Brain pericyte (primary cell): ENCODE results near the gene INTS15.
"Not testable (repeated sequence)": the region's sequence is repeated elsewhere in the genome, so short reads cannot be mapped to it uniquely, and the experiment has no call there.

Experiments
- DNase-seq: peaks from one replicate; pipeline ENCODE4 v3.0.0-alpha.2; 2012; ENCODE audit warnings: low read depth, low spot score

INTS15 gene

DNA sequence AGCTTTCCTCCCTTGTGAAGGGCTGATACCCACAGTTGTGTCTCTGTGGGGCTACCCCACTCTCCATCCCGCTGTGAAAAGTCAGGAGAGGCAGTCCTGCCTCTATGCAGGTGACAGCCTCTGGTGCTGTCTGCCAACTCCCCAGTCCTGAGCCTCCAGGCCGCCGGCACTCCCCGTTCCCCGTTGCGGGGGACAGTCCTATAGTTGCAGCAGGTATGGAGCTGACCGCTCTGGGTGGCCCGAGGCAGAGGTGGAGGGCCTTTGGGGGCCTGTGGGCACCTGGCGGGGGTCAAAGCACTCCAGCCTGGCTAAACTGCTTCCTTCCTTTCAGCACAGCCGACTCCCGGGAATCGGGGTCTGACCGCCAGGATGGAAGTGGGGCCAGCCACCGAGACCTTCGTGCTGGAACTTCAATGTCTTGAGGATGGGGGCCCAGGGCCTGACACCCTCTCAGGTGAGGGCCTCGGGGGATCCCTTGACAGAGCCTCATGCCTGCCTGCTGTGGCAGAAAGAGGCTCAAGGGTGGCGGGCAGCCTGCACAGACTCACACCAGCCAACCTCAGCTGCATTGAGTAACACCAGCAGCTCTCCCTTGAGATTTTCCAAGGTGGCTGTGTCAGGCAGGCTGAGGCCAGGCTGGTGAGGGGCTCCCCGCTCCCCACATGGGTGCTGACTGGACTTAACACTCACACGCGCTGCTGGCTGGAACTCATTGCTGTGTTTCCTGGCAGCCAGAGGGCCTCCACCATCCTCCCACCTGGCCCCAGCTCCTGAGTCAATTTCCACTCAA, 27.2 kb downstream of the INTS15 start:
- no peak for DNase-seq

DNA sequence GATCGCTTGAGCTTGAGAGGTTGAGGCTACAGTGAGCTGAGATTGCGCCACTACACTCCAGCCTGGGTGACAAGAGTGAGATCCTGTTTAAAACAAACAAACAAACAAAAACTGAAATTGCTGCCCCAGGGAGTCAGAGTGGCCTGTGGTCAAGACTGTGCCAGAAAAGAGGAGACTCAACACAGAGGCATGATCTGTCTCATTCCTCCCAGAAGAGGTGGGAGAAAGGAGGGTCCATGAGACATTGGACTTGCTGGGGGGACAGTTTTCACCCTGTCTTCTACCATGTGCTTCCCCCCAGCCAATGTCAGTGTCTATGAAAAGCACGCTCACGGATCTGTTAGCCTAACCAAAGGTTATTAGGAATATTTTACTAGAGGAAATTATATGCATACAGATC, 28.8 kb downstream of the INTS15 start:
- DNase-seq, result no peak

DNA sequence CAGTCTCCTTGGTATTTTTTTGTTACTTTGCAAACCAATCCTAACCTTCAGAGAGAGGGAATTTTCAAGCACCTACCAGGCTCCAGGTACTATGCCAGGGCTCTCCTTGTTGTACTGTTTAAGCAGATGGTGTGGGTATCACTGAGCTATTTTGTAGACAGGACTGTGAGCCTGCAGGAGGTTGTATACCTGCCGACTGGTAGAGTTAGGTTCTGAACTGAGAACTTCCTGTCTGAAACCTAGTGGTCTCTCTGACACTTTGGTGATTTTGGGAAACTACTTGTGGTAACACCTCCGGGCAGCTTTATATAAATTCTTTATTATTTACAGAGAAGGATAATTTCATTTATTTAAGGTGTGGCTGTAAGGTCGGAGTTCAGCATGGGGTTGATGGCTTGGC, 30.1 kb downstream of the INTS15 start:
- DNase-seq, result no peak

DNA sequence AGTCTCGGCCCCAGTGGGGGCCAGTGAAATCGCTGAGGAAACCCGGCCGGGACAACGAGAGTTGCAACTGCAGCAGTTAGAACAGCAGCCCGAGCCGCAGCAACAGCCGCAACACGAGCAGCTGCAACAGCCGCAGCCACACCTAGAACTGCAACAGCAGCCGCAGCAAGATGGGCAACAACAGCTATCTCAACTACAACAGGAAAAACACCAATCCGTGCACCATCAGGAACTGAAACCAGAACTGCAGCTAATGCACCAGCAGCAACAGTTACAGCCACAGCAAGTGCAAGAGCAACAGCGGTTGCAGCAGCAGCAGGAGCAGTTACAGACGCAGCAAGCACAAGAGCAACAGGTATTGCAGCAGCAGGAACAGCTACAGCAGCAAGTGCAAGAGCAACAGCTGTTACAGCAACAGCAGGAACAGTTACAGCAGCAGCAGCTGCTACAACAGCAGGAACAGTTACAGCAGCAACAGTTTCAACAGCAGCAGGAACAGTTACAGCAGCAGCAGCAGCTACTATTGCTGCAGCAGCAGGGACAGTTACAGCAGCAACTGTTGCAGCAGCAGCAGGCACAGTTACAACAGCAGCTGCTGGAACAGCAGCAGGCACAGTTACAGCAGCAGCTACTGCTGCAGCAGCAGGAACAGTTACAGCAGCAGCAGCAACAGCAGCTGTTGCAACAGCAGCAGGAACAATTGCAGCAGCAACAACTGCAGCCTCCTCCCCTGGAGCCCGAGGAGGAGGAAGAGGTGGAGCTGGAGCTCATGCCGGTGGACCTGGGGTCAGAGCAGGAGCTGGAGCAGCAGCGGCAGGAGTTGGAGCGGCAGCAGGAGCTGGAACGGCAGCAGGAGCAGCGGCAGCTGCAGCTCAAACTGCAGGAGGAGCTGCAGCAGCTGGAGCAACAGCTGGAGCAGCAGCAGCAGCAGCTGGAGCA, 31.6 kb downstream of the INTS15 start:
- DNase-seq, result no peak

DNA sequence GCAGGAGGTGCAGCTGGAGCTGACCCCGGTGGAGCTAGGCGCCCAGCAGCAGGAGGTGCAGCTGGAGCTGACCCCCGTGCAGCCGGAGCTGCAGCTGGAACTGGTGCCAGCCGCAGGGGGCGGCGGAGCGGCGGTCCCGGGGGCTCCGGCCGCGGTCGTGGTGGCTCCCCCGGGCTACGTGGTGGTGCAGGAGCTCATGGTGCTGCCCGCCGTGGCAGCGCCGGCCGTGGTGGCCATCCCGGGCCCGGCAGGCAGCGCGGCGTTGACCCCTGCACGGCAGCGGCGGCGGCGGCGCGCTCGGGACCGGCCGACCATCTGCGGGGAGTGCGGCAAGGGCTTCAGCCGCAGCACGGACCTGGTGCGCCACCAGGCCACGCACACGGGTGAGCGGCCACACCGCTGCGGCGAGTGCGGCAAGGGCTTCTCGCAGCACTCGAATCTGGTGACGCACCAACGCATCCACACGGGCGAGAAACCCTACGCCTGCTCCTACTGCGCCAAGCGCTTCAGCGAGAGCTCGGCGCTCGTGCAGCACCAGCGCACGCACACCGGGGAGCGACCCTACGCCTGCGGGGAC, 32.4 kb downstream of the INTS15 start:
- no peak for DNase-seq

DNA sequence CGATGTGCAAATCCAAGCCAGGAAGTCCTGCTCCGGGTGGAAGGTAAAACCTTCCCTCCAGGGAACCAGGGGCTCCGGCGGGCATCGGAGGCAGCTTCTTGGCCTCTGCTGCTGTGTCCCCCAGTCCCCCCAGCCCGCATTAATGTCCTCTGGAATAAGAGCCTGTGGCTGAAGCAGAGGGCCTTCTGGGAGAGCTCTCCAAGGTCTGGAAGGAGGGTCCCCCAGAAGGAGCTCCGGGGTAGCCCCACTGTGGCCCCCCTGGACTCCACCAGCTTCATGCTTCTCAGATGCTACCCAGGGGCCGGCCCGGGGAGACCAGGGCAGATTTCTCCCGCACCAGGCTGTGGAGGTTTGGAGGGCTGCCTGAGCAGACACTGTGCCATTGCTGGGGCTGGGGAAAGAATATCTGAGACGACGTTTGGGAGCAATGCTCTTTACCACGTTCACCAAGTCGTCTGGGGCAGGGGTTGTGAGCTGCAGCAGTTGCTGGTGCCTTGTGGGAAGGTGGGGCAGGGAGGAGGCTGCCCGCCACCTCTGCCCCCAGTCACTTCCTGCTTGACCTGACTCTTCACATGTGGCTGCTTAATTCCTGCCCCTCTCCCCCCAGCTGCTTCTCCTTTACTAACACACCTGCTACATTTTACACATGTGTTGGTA, 33.9 kb downstream of the INTS15 start:
- DNase-seq, result no peak

DNA sequence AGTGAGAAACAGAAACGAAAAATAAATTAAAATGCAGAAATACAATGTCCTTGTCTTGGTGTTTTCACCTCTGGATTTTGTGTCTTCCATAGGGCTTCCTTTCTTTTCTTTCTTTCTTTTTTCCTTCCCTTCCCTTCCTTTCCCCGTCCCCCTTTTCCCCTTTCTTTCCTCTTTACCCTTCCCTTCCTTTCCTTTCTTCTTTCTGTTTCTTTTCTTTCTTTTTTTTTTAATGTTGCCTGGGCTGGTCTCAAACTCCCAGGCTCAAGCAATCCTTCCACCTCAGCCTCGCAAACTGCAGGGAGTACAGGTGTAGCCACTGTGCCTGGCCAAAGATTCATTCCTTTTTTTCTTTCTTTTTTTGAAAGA, 34.4 kb downstream of the INTS15 start:
- no peak for DNase-seq

DNA sequence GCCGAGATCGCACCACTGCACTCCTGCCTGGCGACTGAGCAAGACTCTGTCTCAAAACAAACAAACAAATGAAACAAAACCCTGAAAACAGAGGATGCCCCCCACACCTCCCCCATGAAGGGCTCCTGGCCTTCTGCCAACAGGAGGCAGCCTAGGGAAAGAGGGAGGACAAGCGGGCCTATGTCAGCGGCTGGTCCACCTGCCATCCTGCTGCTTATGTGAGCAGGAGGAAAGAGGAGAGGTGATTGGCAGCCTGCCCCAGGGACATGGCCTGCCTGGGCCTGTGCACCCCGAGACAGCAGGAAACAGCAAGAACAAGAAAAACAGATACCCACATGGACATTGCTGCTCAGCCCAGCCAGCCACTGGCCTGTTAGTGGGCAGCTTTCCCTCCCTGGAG, 38.2 kb downstream of the INTS15 start:
- no peak for DNase-seq

DNA sequence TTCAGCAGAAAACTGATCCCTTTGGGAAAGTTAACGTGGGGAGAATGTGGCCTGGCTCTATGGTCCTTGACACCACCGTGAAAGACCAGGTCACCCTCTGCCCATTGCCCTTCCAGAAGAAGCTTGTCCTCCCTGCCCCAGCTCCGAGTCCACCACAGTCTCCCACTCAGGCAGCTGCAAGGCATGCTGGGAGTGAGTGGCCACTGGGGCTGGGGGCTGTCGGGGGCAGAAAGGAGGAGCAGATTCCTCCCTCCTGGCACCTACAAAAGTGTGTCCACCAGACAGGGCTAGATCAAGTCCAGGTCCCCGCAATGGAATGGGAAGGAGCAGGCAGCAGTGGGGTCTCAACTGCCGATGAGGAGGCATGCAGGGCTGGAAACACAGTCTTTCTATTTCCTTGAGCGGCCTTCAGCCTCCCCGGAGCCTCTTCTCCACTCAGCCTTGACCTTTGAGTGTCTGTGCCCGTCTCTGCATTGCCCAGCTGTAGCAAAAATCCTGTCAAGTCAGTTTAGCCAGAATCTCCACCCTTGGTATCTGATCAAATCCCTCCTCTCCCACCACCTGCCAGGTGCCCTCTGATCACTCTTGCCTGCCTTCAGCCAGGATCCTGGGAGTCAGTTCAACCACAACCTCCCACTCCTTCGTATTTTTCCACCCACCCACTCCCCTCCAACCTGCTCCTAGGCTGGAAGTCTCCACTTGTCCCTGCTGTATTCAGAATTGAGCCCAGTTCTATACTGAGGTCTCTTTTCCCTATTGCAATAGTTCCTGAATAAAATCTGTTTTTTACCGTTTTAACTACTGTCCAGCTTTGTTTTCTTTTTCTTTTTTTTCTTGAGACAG, 40.4 kb downstream of the INTS15 start:
- no peak for DNase-seq

DNA sequence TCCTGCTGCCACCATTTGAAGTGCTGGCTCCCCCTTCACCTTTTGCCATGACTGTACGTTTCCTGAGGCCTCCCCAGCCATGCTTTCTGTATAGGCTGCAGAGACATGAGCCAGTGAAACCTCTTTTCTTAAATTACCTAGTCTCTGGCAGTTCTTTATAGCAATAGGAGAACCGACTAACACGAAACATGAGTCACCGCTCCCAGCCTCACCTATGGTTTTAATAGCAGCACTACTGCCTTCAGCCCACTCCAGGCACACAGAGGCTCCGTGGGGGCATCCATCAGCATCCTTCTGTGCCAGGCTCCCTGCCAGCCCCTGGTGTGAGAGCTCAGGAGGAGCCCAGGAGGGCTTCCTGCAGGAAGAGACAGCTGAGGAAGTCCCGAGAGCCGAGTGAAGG, 41.8 kb downstream of the INTS15 start:
- DNase-seq, result no peak

DNA sequence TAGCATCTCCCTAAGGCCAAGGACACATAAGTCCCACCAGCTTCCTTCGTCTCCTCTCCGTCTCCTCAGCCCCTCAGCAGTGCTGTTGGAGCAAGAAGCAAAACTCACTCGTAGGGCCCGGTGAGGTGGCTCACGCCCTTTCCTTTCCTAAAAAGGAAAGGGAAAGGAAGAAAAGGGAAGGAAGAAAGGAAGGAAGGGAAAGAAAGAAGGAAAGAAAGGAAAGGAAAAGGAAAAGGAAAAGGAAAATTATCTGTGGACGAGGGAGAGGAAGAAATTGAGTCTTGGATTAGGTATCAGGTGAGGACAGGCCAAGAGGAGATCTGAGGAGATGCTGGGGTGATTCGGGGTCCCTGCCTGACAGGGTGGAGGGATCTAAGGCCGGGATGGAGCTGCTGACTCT, 44.2 kb downstream of the INTS15 start:
- no peak for DNase-seq

DNA sequence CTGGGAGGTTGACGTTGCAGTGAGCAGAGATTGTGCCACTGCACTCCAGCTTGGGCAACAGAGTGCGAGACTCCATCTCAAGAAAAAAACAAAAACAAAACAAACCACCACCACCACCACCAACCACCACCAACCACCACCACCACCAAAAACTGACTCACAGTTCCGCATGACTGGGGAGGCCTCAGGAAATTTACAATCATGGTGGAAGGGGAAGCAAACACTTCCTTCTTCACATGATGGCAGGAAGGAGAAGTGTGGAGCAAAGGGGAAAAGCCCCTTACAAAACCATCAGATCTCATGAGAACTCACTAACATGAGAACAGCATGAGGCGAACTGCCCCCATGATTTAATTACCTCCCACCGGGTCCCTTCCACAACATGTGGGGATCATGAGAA, 45.1 kb downstream of the INTS15 start:
- DNase-seq, result not testable (repeated sequence)

DNA sequence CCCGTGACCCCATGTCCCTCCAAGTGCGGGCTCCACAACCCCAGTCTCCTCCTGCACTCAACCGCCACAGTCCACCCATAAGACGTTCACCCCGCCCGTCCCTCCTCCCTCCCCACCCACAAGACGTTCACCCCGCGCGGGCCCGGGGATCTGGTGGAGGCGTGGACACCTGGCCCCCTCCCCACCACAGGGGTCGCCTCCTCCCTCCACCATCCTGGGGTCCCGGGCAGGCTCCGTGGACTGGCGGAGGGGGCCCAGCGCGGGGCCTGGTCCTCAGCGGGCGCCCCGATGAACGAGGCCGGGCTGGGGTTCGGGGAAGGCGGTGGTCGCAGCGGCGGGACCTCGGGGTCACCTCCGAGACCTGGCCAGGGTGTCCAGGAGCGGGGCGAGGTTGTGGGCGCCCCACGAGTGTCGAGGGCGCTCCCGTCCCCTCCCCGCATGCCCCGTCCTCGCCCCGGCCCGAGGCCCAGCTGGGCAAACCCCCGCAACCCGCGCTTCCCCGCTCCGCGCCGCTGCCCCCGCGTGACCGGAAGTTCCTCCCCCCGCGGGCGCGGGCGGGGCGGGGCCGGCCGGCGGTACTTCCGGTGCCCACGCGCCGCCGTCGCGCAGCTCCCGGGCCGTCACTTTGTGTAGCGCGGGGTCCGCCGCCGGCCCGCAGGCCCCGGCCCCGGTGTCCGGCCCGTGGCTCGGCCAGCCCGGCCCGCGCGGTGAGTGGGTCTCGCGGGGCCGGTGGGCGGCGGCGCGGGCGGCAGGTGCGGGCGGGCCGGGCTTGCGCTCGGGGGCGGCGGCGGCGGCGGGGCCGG, 47.1 kb downstream of the INTS15 start, which contains the start of gene ZNF316:
ZNF316 (plus strand) TSS at position 578 of the 803 bp plus-strand sequence. CDS start 5,092 bp downstream, outside the sequence.
- DNase-seq, result no peak

DNA sequence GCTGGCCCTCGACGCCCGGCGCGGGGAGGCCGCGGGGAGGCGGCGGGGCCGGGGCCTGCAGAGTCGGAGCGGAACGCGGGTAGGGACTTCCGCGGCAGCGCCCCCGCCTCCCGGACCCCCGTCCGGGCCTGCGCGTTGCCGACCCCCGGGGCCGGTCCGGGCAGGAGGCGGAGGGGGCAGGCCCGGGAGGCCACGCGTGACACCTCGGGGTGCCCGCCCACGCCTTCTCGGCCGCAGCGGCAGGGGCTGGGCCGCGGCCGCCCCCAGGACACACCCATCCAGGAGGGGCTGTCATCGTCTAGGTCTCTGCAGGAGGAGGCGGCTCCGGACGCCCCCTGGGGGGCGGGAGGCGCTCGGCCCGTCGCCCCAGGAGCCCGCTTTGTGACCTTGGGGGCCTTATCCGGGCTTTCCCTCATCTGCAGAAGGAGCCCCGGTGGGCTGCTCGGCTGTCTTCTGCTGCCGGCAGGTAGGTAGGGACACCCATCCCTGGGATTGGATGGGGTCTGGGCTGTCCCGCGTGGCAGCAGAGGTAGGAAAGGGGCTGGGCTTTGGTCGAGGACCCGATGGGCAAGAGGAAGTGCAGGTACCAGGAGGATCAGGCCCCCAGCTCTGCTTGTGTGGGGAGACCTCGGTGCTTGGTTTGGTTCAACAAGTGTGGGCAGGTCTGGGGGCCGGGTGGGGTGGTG, 47.9 kb downstream of the INTS15 start:
- no peak for DNase-seq

DNA sequence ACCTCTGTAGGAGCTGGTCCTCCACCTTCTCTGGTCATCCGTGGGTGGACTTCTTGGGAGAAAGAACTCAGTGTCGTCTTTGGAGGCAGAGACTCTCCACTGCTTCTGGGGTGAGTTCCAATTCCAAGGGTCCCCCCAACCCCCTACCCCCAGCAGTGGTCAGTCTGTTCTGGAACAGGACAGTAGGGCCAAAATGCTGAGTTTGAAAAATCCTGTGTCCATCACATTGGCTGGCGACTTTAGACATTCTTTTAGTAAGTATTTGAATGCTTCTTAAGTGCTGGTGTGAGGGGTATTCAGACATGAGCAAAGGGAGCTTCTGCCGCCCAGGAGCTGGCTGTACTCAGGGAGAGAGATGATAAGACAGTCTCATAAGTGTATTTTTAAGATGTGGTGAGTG, 49.2 kb downstream of the INTS15 start:
- no peak for DNase-seq

DNA sequence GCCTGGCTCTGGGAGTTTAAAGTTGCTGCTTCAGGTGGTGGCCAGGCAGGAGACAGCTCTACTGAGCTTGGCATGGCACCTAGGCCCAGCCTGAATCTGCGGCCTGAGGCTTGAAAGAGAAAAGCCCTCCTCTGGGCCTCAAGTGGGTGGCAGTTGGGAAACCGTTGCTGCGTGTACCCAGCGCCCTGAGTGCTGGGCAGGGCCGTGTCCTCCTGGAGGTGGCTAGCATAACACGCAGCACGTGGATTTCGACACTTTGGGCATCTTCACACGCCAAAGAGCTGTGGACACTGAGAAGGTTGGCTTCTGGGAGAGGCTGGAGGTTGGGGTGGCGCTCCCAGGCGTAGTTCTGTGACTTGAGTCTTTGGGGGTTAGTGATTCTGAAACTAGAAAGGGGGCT, 49.8 kb downstream of the INTS15 start:
- no peak for DNase-seq

DNA sequence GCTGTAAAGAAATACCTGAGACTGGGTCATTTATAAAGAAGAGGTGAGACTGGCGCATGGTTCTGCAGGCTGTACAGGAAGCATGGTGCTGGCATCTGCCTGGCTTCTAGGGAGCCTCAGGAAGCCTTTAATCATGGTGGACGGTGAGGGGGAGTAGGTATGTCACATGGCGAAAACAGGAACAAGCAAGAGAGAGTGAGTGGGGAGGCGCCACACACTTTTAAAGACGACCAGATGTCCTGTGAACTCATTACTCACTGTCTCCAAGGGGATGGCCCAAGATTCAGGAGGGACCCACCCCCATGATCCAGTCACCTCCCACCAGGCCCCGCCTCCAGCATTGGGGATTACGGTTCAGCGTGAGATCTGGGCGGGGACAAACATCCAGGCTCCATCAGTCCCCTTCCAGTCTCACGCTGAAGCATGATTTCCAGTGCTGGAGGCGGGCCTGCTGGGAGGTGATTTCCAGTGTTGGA, 50.5 kb downstream of the INTS15 start:
- DNase-seq, result no peak

DNA sequence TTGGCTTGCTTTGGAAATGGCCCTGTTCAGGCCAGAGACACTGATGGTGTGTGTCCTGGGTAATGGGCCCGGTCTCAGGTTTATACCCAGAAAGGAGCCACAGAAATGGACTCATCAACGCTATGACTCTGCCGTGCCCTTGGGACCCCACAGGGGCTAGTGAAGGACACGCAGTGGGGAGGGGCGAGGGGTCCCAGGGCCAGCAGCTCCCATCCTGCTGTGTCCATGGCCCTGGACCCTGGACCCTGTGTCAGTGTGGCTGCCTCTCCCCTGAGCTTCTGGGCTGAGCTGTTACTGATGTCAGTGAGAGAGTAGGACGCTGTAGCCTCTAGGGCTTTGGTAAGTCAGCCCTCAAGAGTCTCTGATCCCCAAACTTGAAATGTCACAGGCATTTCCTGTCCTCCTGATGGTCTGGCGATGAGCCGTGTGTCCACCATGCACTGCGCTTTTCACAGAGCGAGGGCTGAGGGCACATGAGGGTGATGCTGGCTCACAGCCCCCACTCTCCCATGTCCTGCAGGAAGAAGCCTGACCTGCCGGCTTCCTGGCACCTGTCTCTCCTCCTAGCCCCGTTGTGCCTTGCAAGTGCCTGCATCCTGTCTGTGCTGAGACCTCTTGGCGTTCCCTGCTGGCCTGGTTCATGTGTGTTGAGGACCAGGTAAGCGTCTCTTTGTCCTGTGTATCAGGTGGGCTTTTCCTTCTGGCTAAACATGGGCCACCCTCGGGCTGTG, 51.6 kb downstream of the INTS15 start:
- no peak for DNase-seq
